ENCODE measurements around the gene PCDH15.

- TF ChIP-seq CTCF (IDR thresholded peaks at IDR 0.05; ENCODE audit: insufficient read depth, low read length, poor library complexity, severe bottlenecking) (no peak), EZH2phosphoT487 (conservative IDR thresholded peaks at IDR 0.05; ENCODE audit: low read length) (no peak)
Observed at GRCh38 chr10:53930648-53931047, 870.4 kb downstream of the PCDH15 start.
